Panc1 (cell line): ENCODE data around the gene DDIT3.

ENCODE experiments used
- POLR2AphosphoS5 ChIP-seq: IDR thresholded peaks from 2 replicates; pipeline ENCODE4 v1.6.1; 2012; ENCODE audit warnings: mild to moderate bottlenecking, low read depth, low read length, moderate library complexity
- TF ChIP-seq, protein P1 (sequence below): fragments of 450-650 bp; IDR thresholded peaks from 2 replicates; pipeline ENCODE4 v1.5.1; 2017; ENCODE audit warnings: mild to moderate bottlenecking

DNA sequence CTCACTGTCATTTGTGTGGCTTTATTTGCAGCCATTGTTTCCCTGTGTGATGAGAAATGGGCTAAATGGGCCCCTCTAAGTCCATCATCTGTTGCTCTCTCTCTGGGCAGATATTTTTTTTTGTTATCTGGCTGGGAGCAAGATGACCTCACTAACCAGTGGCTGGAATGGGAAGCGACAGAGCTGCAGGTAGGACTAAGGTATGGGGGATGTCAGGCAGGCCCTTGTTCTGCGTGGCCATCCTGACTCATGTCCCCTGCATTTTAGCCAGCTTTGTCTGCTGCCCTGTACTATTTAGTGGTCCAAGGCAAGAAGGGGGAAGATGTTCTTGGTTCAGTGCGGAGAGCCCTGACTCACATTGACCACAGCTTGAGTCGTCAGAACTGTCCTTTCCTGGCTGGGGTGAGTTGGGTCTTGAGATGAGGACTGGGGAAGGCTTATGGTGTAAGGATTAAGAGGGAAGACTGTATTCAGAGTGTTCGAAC is 31.1 kb downstream of the DDIT3 start:
- TF ChIP-seq, protein P1, sequence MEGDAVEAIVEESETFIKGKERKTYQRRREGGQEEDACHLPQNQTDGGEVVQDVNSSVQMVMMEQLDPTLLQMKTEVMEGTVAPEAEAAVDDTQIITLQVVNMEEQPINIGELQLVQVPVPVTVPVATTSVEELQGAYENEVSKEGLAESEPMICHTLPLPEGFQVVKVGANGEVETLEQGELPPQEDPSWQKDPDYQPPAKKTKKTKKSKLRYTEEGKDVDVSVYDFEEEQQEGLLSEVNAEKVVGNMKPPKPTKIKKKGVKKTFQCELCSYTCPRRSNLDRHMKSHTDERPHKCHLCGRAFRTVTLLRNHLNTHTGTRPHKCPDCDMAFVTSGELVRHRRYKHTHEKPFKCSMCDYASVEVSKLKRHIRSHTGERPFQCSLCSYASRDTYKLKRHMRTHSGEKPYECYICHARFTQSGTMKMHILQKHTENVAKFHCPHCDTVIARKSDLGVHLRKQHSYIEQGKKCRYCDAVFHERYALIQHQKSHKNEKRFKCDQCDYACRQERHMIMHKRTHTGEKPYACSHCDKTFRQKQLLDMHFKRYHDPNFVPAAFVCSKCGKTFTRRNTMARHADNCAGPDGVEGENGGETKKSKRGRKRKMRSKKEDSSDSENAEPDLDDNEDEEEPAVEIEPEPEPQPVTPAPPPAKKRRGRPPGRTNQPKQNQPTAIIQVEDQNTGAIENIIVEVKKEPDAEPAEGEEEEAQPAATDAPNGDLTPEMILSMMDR, result no peak
- no peak for TF ChIP-seq POLR2AphosphoS5
